ENCODE measurements around the gene PNLDC1.

PNLDC1 gene

GRCh38 chr6:159800141-159800865 lies at the start of gene PNLDC1:
PNLDC1 (plus strand) TSS chr6:159800276; CDS start chr6:159800308, 32 bp downstream.
- DNase-seq, result no peak

DNA sequence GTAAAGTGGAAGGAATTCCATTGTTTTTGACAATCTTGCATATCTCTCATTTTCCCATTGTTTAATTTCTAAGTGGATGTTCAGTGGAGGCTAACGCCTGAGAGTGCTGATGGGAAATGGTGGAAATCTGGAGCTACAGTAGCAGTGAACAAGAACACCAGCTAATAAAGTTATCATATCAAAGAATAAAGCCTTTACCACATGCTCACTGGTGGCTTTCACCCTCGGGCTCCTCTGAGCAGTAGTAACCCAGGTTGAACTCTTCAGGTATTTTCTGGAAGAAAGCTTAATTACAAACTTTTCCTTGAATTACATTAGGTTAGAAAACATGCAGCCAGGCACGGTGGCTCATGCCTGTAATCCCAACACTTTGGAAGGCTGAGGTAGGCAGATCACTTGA lies 48.6 kb upstream of the PNLDC1 start:
- DNase-seq, result no peak

DNA sequence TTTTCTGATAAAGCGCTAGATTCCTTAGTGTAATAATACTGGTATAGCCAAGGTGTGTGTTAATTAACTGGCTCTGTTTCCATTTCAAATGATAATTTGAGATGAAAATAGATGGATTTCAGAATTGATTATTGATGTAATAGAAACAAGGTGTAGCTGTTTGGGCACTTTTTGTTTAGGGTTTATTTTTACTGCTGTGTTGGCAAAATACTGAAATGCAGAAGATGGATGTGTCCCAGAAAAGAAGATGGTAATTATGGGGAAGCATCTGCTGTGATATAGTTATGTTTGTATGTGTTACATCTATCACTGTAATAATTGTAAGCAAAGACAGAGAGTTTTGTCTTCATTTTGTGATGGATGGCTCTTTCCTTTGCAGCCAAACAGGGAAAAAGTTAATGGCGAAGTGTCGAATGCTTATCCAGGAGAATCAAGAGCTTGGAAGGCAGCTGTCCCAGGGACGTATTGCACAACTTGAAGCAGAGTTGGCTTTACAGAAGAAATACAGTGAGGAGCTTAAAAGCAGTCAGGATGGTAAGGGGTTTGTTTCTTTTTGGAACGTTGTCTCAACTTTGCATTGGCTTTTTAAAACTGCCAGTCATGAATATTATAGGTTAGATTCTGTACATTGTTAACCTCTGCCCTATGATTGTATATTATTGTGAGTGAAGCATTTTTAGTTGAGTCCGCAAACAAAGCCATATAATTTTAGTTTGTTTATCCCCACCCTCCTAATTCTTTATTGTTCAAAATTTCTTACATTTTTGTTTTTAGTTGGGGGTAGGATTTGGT lies 46.8 kb upstream of the PNLDC1 start:
- DNase-seq, result no peak

- no peak for DNase-seq
Observed at GRCh38 chr6:159754401-159754800, 45.7 kb upstream of the PNLDC1 start.

GRCh38 chr6:159754959-159755914 lies 44.8 kb upstream of the PNLDC1 start:
- no peak for DNase-seq

DNA sequence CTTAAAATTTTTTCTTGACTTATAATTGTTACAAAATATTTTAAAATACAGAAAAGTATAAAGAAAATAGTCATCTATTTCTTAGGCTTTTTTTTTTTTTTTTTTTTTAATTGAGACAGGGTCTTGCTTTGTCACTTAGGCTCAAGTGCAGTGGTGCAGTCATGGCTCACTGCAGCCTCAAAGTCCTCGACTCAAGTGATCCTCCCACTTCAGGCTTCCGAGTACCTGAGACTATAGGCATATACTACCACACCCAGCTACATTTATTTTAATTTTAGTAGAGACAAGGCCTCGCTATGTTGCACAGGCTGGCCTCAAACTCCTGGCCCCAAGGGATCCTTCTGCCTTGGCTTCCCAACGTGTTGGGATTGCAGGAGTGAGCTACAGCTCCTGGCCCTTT lies 43.6 kb upstream of the PNLDC1 start:
- no peak for DNase-seq

DNA sequence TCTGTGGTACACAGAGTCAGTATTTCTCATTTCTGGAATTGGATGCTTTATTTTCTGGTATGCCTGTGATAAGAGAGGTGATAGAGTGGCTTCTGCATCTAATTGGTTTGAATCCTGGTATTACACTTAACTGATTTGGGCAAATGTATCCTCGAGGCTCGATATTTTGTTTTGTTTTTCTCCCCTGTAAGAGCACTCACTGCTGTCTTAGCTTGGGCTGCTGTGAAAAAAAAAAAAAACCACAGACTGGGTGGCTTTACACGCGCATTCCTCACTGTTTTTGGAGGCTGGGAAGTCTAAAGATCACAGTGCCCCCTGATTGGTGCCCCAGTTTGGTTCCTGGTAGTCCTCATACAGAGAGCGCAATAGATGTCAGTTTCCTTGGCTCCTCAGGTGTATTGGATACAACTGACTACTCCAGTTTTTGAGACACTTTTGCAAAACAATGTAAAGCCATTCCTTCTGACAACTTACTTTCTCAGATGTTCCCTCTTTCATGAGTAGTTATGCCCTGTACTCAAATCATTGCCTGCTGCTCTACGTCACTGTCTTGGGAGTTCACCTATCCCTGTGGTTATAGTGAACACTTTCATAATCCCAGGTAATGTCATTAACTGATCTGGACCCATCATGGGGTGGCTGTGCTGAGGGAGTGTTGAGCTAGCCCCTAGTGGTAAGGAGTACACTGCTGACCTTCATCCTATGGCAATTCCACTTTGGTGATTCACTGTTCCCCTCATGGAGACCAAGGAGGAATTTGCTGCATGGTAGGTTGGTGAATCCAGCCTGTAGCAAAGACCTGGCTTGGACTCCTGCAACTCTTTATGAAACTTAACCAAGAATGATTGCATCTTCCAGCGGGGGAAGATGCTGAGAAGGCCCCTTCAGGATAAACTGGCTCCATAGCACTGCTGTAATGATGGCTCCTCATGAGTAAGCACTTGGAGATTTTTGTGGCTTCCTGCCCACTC lies 41.8 kb upstream of the PNLDC1 start:
- DNase-seq, result no peak

DNA sequence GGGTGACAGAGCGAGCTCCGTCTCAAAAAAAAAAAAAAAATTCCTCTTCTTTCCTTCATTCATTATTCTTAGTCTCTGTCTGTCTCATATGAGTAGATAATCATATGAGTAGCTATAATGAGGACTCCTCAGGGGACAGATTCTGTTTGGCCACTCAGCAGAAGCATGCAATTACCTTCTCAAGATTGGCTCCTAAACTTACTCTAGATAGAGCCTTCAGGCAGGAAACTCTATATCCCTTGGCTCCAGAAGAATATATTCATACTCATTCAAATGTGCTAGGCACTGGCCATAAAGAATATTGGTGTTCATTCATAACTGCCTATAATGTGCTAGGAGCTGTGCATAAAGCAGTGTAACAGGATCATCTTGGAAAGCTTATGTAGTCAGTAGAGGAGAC lies 40.4 kb upstream of the PNLDC1 start:
- no peak for DNase-seq

DNA sequence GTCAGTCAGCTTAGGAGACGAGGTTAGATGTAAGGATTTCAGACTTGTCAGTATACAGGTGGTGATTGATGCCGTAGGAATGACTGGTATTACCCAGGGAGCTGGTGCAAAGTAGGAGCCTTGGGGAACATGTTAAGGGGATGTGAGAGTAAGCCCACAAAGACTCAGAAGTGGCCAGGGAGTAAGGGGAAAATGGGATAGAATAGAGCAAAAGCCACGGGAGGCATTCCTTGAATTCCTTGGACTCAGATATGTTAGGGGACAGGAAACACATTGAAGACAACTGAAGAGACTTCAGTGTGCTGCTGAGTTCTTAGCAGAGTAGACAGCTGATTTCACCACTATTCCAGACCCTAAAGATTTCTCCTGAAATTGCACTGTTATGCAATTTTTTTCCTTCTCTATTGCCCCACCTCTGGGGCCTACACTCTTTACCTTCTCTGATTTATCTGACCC lies 39.4 kb upstream of the PNLDC1 start:
- no peak for DNase-seq

- DNase-seq, result peak in 1 of 4 experiments; percentile 26
Observed at GRCh38 chr6:159761129-159761872, 38.8 kb upstream of the PNLDC1 start.

GRCh38 chr6:159761873-159762680 lies 38.0 kb upstream of the PNLDC1 start, which contains the start of gene ACAT2:
ACAT2 (plus strand) TSS chr6:159762045; CDS start chr6:159762088, 43 bp downstream.
- peak; percentile 76 to 90 (median 84) for DNase-seq

DNA sequence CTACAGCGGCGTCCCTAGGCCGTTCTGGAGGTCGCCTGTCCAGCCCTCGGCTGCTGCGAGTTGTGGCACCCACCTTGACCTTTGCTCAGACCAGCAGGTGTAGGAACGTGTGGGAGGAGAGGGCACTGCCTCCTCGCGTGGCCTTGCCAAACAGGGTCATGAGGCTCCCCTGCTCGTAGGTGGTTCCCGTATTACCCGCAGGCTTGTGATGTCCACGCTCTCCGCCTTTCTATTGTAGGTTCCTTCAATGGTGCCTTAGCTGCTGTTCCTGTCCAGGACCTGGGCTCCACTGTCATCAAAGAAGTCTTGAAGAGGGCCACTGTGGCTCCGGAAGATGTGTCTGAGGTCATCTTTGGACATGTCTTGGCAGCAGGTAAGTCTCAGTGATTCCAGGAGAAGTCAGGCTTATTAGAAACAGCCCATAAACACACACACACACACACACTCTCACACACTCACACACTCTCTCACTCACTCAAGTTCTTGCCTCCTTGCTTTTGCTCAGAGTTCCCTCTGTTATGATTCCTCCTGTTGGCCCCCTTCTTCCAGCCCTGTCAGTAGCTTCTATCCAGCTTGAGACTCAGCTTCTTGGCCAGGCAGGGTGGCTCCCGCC lies 37.3 kb upstream of the PNLDC1 start:
- DNase-seq, result no peak

- no peak for DNase-seq
Observed at GRCh38 chr6:159766906-159767305, 33.2 kb upstream of the PNLDC1 start.

GRCh38 chr6:159769470-159769869 lies 30.6 kb upstream of the PNLDC1 start:
- no peak for DNase-seq

- DNase-seq, result no peak
Observed at GRCh38 chr6:159772196-159772595, 27.9 kb upstream of the PNLDC1 start.

DNA sequence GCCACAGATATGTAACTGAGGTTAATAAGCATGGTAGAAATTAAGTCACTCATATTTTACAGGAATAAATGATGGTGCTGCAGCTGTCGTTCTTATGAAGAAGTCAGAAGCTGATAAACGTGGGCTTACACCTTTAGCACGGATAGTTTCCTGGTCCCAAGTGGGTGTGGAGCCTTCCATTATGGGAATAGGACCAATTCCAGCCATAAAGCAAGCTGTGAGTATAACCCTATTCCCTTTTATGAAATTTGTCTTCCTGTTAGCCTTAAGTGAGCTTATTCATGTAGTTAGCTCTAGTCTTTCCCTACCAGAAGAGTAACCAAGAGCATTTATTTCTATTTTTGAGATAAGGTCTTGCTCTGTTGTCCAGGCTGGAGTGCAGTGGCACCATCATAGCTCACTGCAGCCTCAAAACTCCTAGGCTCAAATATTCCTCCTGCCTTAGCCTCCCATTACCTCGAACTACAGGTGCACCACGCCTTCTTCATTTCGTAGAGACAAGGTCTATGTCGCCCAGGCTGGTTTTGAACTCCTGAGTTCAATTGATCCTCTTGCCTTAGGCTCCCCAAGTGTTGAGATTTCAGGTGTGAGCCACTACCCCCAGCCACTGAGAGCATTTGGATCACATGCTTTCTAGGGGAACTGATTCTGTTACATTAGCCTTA lies 22.7 kb upstream of the PNLDC1 start:
- DNase-seq, result no peak

GRCh38 chr6:159778131-159778530 lies 21.9 kb upstream of the PNLDC1 start:
- DNase-seq, result no peak

DNA sequence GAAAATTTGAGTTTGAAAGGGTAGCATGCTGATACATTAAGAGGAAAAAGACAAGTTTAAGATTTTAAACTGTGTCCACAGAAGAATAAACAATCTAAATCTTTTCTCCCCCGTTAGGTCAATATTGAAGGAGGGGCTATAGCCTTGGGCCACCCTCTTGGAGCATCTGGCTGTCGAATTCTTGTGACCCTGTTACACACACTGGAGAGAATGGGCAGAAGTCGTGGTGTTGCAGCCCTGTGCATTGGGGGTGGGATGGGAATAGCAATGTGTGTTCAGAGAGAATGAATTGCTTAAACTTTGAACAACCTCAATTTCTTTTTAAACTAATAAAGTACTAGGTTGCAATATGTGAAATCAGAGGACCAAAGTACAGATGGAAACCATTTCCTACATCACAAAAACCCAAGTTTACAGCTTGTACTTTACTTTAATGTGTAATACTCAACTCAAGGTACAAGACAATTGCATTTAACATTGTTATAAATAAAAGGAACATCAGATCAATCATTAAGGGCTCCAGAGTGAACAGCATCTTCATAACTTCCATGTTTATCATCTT lies 21.5 kb upstream of the PNLDC1 start:
- no peak for DNase-seq

- no peak for DNase-seq
Observed at GRCh38 chr6:159788276-159788675, 11.8 kb upstream of the PNLDC1 start.
